Activated B cell treated with CpG ODN at 0.5 μM for 24 hours (primary cell): ENCODE measurements around the gene RNPEP. TPM values are rescaled to one million over a fixed set of nuclear protein-coding genes. Genes with fewer than 3 reads are reported as not detected.

ENCODE experiments used
- ATAC-seq: fragments of 200-7000 bp; cut with Tn5 transposase; one replicate; pipeline ENCODE4 v1.10.0; 2021; ENCODE audit warnings: low read depth, mild to moderate bottlenecking, moderate library complexity
- CTCF ChIA-PET: fragments of 350-600 bp; sonication (Branson Sonifier 250); formaldehyde crosslinking; loops from one replicate; lab custom pipeline; 2021; ENCODE audit warnings: antibody characterized with exemption; lab: Charles Lee
- POLR2A ChIA-PET: fragments of 350-600 bp; sonication (Branson Sonifier 250); formaldehyde crosslinking; loops from one replicate; lab custom pipeline; 2021; ENCODE audit warnings: antibody characterized with exemption; lab: Charles Lee
- DNase-seq: peaks from one replicate; pipeline ENCODE4 v3.0.0; 2022
- H3K27ac Mint-ChIP-seq: one replicate; pipeline ENCODE4 v1.8.0; 2020; ENCODE audit warnings: mixed read lengths
- H3K27me3 Mint-ChIP-seq: one replicate; pipeline ENCODE4 v1.8.0; 2021; ENCODE audit warnings: mixed read lengths
- H3K36me3 Mint-ChIP-seq: one replicate; pipeline ENCODE4 v1.8.0; 2021; ENCODE audit warnings: low read depth, mixed read lengths
- H3K4me1 Mint-ChIP-seq: one replicate; pipeline ENCODE4 v1.8.0; 2021; ENCODE audit warnings: mixed read lengths
- H3K4me3 Mint-ChIP-seq: one replicate; pipeline ENCODE4 v1.8.0; 2020; ENCODE audit warnings: mild to moderate bottlenecking, mixed read lengths
- H3K9me3 Mint-ChIP-seq: one replicate; pipeline ENCODE4 v1.8.0; 2020; ENCODE audit warnings: mixed read lengths
- CTCF ChIP-seq: fragments of 200-600 bp; IDR thresholded peaks from one replicate; pipeline ENCODE4 v1.8.0; 2022; ENCODE audit warnings: antibody characterized with exemption, mild to moderate bottlenecking
- intact Hi-C: fragments of 100-400 bp; cut with micrococcal nuclease; formaldehyde crosslinking; loops from one replicate; pipeline ENCODE4 v1.15.1; 2024
- total RNA-seq: library from RNA; stranded (reverse); gene quantifications from 2 replicates; pipeline ENCODE4 v1.2.3, GENCODE V29; 2022

The RNPEP gene
- total RNA-seq, 1 donor from 2014 or later = 37.3 TPM

DNA sequence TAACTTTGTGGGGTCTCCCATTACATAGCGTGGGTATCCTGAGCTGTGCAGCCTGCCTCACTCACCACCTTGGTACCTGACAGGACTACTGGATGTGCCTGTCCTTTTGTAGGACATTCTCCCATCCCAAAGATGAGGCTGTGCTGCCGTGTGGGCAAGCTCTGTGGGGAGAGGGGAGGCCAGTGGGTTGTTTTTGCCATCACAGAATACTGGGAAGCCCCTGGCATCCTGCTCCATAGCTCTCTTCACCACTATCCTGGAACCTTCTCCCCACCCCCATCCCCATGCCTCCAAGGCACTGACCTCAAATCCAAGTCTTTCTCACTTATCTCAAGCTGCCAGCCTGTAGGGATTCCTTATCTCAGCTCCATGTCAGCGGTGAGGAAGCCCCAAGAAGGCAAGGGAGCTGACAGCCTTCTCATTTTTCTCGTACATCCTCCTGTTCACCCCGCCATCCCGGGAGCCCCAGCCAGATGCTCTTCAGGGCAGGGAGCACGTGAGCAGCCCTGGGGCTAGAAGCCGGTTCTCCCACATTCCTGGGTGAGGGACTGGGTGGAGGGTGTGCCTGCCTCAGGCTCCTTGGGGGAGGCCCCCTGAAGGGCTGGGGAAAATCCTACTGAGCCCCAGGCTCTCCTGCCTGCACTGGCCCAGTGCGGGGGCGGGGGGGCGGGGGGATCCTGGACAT, 25.5 kb downstream of the RNPEP start:
- H3K4me3 Mint-ChIP-seq = no peak overlapping the region
- POLR2A ChIA-PET = no interaction called here
- ATAC-seq = no peak
- peaks cover 10% of the 10 kb centered on the region for H3K4me1 Mint-ChIP-seq
- H3K9me3 Mint-ChIP-seq = no peaks in the 10 kb centered on the region
- intact Hi-C loops = loop anchor here (5.0 kb wide), 2 partner anchors 109 to 309 kb away; no protein-coding TSS in a partner anchor
- peaks cover 40% of the 10 kb centered on the region for H3K36me3 Mint-ChIP-seq
- CTCF ChIA-PET = interaction anchor here (0.6 to 1.3 kb wide), 2 partner anchors 8 to 112 kb away, joined by 3 to 5 read pairs; no protein-coding TSS in a partner anchor
- no peak for TF ChIP-seq CTCF
- DNase-seq = no peak
- H3K27me3 Mint-ChIP-seq = no peaks in the 10 kb centered on the region
- no peak overlapping the region for H3K27ac Mint-ChIP-seq

DNA sequence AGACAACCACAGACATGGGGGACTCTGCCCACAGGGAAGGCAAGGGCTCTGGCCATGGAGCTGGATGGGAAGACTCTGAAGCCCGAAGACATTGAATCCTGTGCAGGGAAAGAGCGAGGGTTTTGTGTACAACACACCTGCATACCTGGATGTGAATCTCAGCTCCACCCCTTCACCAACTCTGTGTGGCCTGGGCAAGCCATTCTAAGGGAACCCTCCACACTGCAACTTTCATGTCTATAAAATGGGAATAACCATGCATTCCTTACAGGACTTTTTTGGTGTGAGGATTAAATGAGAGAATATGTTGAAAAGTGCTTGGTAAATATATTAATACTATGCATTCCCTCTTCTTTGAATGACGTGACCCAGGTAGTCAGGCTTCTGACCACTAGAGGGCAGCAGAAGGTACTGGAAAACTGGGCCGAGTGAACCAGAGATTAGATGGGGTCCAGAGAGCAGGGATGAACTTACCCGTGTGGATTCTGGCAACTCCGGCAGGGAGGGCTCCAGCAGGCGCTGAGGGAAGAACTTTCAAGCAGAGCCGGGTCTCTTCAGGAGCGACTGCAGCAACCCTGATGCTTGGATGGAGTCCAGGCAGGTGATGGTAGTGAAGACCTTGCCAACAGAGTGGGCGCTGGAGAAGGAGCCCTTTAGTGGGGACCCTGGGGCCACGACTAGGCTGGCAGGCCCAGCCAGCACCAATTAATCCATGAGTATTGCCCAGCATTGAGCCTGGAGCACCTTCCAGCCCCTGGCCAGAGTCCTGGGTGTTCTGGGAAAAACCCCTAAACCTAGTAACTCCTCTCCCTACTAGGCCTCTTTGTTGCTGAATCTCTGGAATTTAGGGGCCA, 27.1 kb downstream of the RNPEP start:
- ATAC-seq (peak; percentile 65), DNase-seq (no peak)
- Mint-ChIP-seq H3K4me1 (peaks cover 10% of the 10 kb centered on the region), H3K36me3 (peaks cover 24% of the 10 kb centered on the region), H3K27me3 (no peaks in the 10 kb centered on the region), H3K9me3 (no peaks in the 10 kb centered on the region), H3K27ac (no peak overlapping the region), H3K4me3 (peak overlapping the region; percentile 28)
- peak; percentile 64 for TF ChIP-seq CTCF
- ChIA-PET POLR2A (no interaction called here), CTCF (interaction anchor here (1.0 to 1.3 kb wide), 5 partner anchors 8 to 125 kb away, joined by 3 to 6 read pairs (median 4); no protein-coding TSS in a partner anchor)
- intact Hi-C loops = loop anchor here (1.0 to 5.0 kb wide), 3 partner anchors 108 to 308 kb away; no protein-coding TSS in a partner anchor

GRCh38 chr1:202010180-202011015, 27.9 kb downstream of the RNPEP start, which contains the start of gene ELF3:
Gene ELF3, plus strand, starts transcription at chr1:202010587. Its CDS starts 550 bp downstream, at chr1:202011137.
- ChIA-PET CTCF (interaction anchor here (1.0 to 1.3 kb wide), 3 partner anchors 9 to 14 kb away, joined by 3 to 4 read pairs (median 3); no protein-coding TSS in a partner anchor), POLR2A (no interaction called here)
- intact Hi-C loops = no loop called here
- Mint-ChIP-seq H3K27me3 (no peaks in the 10 kb centered on the region), H3K27ac (no peak within 1 kb of the TSS), H3K4me1 (peaks cover 10% of the 10 kb centered on the region), H3K36me3 (peaks cover 16% of the 10 kb centered on the region), H3K9me3 (no peaks in the 10 kb centered on the region), H3K4me3 (peak within 1 kb of the TSS; percentile 52)
- peak; percentile 79 for ATAC-seq
- DNase-seq = no peak
- no peak for TF ChIP-seq CTCF

GRCh38 chr1:202011994-202012393, 29.5 kb downstream of the RNPEP start:
- Mint-ChIP-seq H3K4me3 (no peak overlapping the region), H3K9me3 (no peaks in the 10 kb centered on the region), H3K4me1 (peaks cover 10% of the 10 kb centered on the region), H3K27ac (no peak overlapping the region), H3K27me3 (peaks cover under 1% of the 10 kb centered on the region), H3K36me3 (peaks cover 5% of the 10 kb centered on the region)
- POLR2A ChIA-PET = no interaction called here
- DNase-seq (no peak), ATAC-seq (no peak)
- intact Hi-C loops = no loop called here
- CTCF ChIA-PET = interaction anchor here (0.9 kb wide), 1 partner anchor 106 kb away, joined by 3 read pairs; no protein-coding TSS in a partner anchor
- TF ChIP-seq CTCF = no peak
